ENCODE results near the gene TMCC1.

- TF ChIP-seq CTCF (IDR thresholded peaks at IDR 0.05) (no peak), POLR2A (IDR thresholded peaks at IDR 0.05) (no peak)
Measured at GRCh38 chr3:129758785-129759320, 134.7 kb downstream of the TMCC1 start.
